A673 (cell line): ENCODE data around the gene SPARCL1. TPM values are rescaled to one million over a fixed set of nuclear protein-coding genes. Genes with fewer than 3 reads are reported as not detected.

ENCODE experiments used
- BruUV-seq: library from RNA; stranded (reverse); fragments of 400-500 nt; replicated peaks from 2 replicates; lab custom pipeline; 2021; lab: Mats Ljungman, UMichigan
- CTCF ChIA-PET: fragments of 300-600 bp; sonication (Branson Sonifier 250); formaldehyde crosslinking; loops from one replicate; lab custom pipeline; 2022; ENCODE audit warnings: antibody characterized with exemption; lab: Charles Lee
- POLR2A ChIA-PET: fragments of 300-600 bp; sonication (Branson Sonifier 250); formaldehyde crosslinking; loops from one replicate; lab custom pipeline; 2022; ENCODE audit warnings: antibody characterized with exemption; ENCODE audit not compliant: low non-redundant PET; lab: Charles Lee
- DNase-seq: peaks from one replicate; pipeline ENCODE4 v3.0.0-alpha.2; 2015; ENCODE audit warnings: low spot score
- H3K27ac ChIP-seq: fragments of 200-600 bp; sonication (generic); 2 replicates; pipeline ENCODE4 v1.5.1; 2016; ENCODE audit warnings: mixed run types, low read depth, mild to moderate bottlenecking, mixed read lengths, antibody characterized with exemption, low read length; ENCODE audit not compliant: poor library complexity, severe bottlenecking
- H3K27me3 ChIP-seq: fragments of 200-600 bp; sonication (generic); replicated peaks from 2 replicates; pipeline ENCODE4 v1.6.1; 2017; ENCODE audit warnings: mixed run types, low read depth, mild to moderate bottlenecking, mixed read lengths, antibody characterized with exemption, low read length; ENCODE audit not compliant: insufficient read depth, poor library complexity
- H3K36me3 ChIP-seq: fragments of 200-600 bp; sonication (generic); 2 replicates; pipeline ENCODE4 v1.6.1; 2016; ENCODE audit warnings: mixed run types, mild to moderate bottlenecking, mixed read lengths, antibody characterized with exemption, low read length; ENCODE audit not compliant: insufficient read depth, poor library complexity, severe bottlenecking
- H3K4me1 ChIP-seq: fragments of 200-600 bp; sonication (generic); 2 replicates; pipeline ENCODE4 v1.6.1; 2017; ENCODE audit warnings: mixed run types, mild to moderate bottlenecking, mixed read lengths, antibody characterized with exemption, low read length; ENCODE audit not compliant: insufficient read depth, poor library complexity, severe bottlenecking
- H3K4me3 ChIP-seq: fragments of 200-600 bp; sonication (generic); 2 replicates; pipeline ENCODE4 v1.5.1; 2016; ENCODE audit warnings: low read depth, mixed run types, mild to moderate bottlenecking, mixed read lengths, low read length; ENCODE audit not compliant: poor library complexity, severe bottlenecking
- H3K9me3 ChIP-seq: fragments of 200-600 bp; sonication (generic); 2 replicates; pipeline ENCODE4 v1.6.1; 2016; ENCODE audit warnings: mixed run types, low read depth, mild to moderate bottlenecking, mixed read lengths, antibody characterized with exemption, low read length; ENCODE audit not compliant: poor library complexity, severe bottlenecking
- CTCF ChIP-seq: fragments of 300-800, 200-600 bp; sonication (generic); conservative IDR thresholded peaks from 2 replicates; pipeline ENCODE4 v1.5.1; 2017; ENCODE audit warnings: low read depth, mild to moderate bottlenecking, antibody characterized with exemption, low read length, moderate library complexity, mixed read lengths
- EZH2 ChIP-seq: fragments of 200-600 bp; sonication (generic); IDR thresholded peaks from 2 replicates; pipeline ENCODE4 v1.6.1; 2017; ENCODE audit warnings: borderline replicate concordance, low read depth, mild to moderate bottlenecking, mixed read lengths, antibody characterized with exemption, low read length; ENCODE audit not compliant: poor library complexity, severe bottlenecking
- intact Hi-C: fragments of 100-400 bp; cut with micrococcal nuclease; formaldehyde crosslinking; loops from one replicate; pipeline ENCODE4 v1.10.0; 2022; ENCODE audit not compliant: unreplicated experiment
- total RNA-seq: library from RNA; stranded (reverse); gene quantifications from 2 replicates; pipeline ENCODE4 v1.2.3, GENCODE V29; 2021

The SPARCL1 gene
- total RNA-seq, 1 experiment from 2014 or later = 1.1 TPM

DNA sequence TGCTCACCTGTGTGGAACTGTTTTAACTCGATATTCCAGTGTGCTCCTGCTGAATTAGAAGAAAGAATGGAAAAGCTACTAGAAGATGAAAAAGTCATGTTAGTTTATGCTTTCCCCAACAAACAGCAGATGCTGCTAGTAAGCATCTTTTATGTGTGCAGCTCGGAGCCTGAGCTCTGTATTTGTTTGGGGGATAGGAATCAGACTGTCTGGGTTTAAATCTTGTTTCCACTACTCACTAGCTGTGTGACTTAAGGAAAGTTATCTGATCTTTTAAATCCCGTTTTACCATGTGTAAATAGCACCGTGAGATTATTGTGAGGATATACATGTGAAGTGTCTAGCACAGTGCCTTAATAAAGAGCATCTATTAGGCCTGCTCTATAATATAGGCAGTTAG, 24.0 kb upstream of the SPARCL1 start:
- H3K27me3 ChIP-seq = no peaks in the 10 kb centered on the region
- no peak overlapping the region for H3K4me3 ChIP-seq
- H3K9me3 ChIP-seq = no peaks in the 10 kb centered on the region
- POLR2A ChIA-PET = no interaction called here
- H3K36me3 ChIP-seq = no peaks in the 10 kb centered on the region
- TF ChIP-seq CTCF (no peak), EZH2 (no peak)
- CTCF ChIA-PET = no interaction called here
- intact Hi-C loops = no loop called here
- H3K4me1 ChIP-seq = no peaks in the 10 kb centered on the region
- H3K27ac ChIP-seq = no peak overlapping the region
- DNase-seq = no peak
- no TSS peak for BruUV-seq

DNA sequence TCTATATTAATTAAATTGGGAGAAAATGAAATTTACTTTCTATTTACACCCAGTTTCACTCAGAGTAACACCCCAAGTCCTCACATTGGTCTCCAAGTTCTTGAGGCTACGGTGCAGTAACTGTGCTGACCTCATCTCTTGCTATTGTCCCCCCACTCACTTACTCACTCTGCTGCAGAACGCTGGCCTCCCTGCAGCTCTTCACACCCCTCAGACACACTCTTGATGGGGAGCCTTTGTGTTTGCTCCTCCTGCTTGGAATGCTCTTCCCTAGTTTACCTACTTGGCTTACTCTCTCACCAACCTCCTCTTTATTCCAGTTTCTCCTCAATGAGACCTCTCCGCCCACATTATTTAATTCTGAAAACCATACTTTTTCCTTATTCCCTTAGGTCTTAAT, 22.2 kb upstream of the SPARCL1 start:
- H3K4me3 ChIP-seq = no peak overlapping the region
- H3K27me3 ChIP-seq = no peaks in the 10 kb centered on the region
- ChIA-PET CTCF (no interaction called here), POLR2A (no interaction called here)
- no peak for DNase-seq
- no peaks in the 10 kb centered on the region for H3K9me3 ChIP-seq
- intact Hi-C loops = no loop called here
- H3K27ac ChIP-seq = no peak overlapping the region
- TF ChIP-seq CTCF = no peak
- TF ChIP-seq EZH2 = no peak
- H3K4me1 ChIP-seq = no peaks in the 10 kb centered on the region
- BruUV-seq = no TSS peak
- H3K36me3 ChIP-seq = no peaks in the 10 kb centered on the region

DNA sequence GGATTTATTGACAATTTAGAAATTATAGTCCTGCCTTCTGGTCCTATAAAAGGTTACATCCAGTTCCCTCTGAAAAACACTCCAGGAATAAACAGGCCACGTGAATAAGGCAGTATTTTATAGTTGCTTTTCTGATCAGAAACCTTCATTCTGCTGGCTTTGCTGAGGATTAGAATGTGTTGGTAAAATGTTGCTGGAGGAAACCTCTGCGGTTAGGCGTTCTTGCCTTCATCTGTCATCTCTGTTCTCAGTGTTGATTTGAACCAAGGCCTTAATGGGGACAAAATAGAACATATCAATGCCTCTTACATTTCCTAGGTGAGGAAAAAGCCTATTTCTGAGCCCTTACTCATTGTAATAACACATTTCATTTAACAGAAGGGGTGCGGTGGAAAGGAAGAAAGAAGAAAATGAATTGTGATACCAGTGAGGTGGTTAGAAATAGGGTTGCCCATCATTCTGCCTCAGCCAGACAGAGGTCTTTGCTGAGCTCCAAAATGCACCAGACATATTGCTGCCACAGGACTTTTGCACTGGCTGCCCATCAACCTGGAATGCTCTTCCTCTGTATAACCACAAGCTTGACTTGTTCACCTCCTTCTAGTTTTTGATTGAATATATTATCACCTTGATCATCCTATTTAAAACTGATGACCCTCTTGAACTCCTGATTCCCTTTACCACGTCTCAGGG, 18.0 kb upstream of the SPARCL1 start:
- TF ChIP-seq CTCF = no peak
- TF ChIP-seq EZH2 = no peak
- CTCF ChIA-PET = no interaction called here
- Histone ChIP-seq H3K4me1 (no peaks in the 10 kb centered on the region), H3K9me3 (no peaks in the 10 kb centered on the region), H3K27ac (no peak overlapping the region), H3K27me3 (no peaks in the 10 kb centered on the region), H3K36me3 (no peaks in the 10 kb centered on the region), H3K4me3 (no peak overlapping the region)
- BruUV-seq = no TSS peak
- DNase-seq = no peak
- intact Hi-C loops = loop anchor here (10.0 kb wide), 1 partner anchor 128 kb away; no protein-coding TSS in a partner anchor
- POLR2A ChIA-PET = no interaction called here
